ENCODE data around the gene PDF. TPM values are rescaled to one million over a fixed set of nuclear protein-coding genes. Genes with fewer than 3 reads are reported as not detected.
A peak's percentile ranks its signal among the peaks of the same experiment; 100 is the strongest.

The PDF gene
- total RNA-seq, 1 donor from 2014 or later: 15.3 TPM

GRCh38 chr16:69344171-69344570, 13.8 kb upstream of the PDF start:
- H3K27me3 Mint-ChIP-seq: no peaks in the 10 kb centered on the region
- ATAC-seq (ENCODE audit: low read depth) (no peak), DNase-seq (no peak)
- H3K9me3 Mint-ChIP-seq: no peaks in the 10 kb centered on the region
- no peak overlapping the region for H3K4me3 Mint-ChIP-seq
- no peak for TF ChIP-seq CTCF (IDR thresholded peaks at IDR 0.05)
- POLR2A ChIA-PET: no interaction called here
- peaks cover 50% of the 10 kb centered on the region for H3K36me3 Mint-ChIP-seq (ENCODE audit: low read depth)
- CTCF ChIA-PET: interaction anchor here (1.2 kb wide), 1 partner anchor 35 kb away, joined by 3 read pairs; no protein-coding TSS in a partner anchor
- H3K27ac Mint-ChIP-seq: no peak overlapping the region
- intact Hi-C loops (cut with micrococcal nuclease): no loop called here
- H3K4me1 Mint-ChIP-seq: peaks cover 32% of the 10 kb centered on the region

- Mint-ChIP-seq H3K4me1 (peaks cover 41% of the 10 kb centered on the region), H3K4me3 (peak overlapping the region; percentile 100), H3K27me3 (no peaks in the 10 kb centered on the region), H3K9me3 (no peaks in the 10 kb centered on the region), H3K27ac (peak overlapping the region; percentile 99), H3K36me3 (ENCODE audit: low read depth) (peaks cover 54% of the 10 kb centered on the region)
- intact Hi-C loops (cut with micrococcal nuclease): no loop called here
- ChIA-PET POLR2A (interaction anchor here (0.5 to 2.8 kb wide), 10 partner anchors 10 to 1850 kb away, joined by 3 to 35 read pairs (median 4); partner anchors contain the start of genes NOB1, PDF and VPS4A), CTCF (no interaction called here)
- ATAC-seq (ENCODE audit: low read depth) (no peak), DNase-seq (no peak)
- TF ChIP-seq CTCF (IDR thresholded peaks at IDR 0.05): no peak
These were observed 9.8 kb upstream of the PDF start for GRCh38 chr16:69340095-69340644.

GRCh38 chr16:69339289-69340094, 9.1 kb upstream of the PDF start, which contains the start of the genes COG8 and NIP7:
COG8 (minus strand) TSS chr16:69339564; CDS start chr16:69339552, 12 bp downstream.
NIP7 (plus strand) TSS chr16:69339772; CDS start chr16:69339830, 58 bp downstream.
- CTCF ChIA-PET: interaction anchor here (1.1 to 1.7 kb wide), 2 partner anchors 10 to 27 kb away, joined by 5 to 6 read pairs; partner anchors contain the start of gene PDF

GRCh38 chr16:69338557-69339288, 8.3 kb upstream of the PDF start:
- Mint-ChIP-seq H3K36me3 (ENCODE audit: low read depth) (peaks cover 64% of the 10 kb centered on the region), H3K27ac (peak overlapping the region; percentile 99), H3K9me3 (no peaks in the 10 kb centered on the region), H3K4me1 (peaks cover 41% of the 10 kb centered on the region), H3K4me3 (peak overlapping the region; percentile 100), H3K27me3 (no peaks in the 10 kb centered on the region)
- intact Hi-C loops (cut with micrococcal nuclease): loop anchor here (1.0 to 2.0 kb wide), 7 partner anchors 8 to 417 kb away; partner anchors contain the start of genes CHTF8, CYB5B, PDF and TERF2
- ATAC-seq (ENCODE audit: low read depth): no peak
- POLR2A ChIA-PET: interaction anchor here (0.6 to 2.8 kb wide), 7 partner anchors 9 to 230 kb away, joined by 3 to 35 read pairs (median 3); partner anchors contain the start of genes CYB5B, PDF and TERF2
- CTCF ChIA-PET: interaction anchor here (1.1 to 1.7 kb wide), 2 partner anchors 9 to 26 kb away, joined by 5 to 6 read pairs; partner anchors contain the start of gene PDF
- TF ChIP-seq CTCF (IDR thresholded peaks at IDR 0.05): no peak
- no peak for DNase-seq

More at GRCh38 chr16:69339289-69340094, 9.1 kb upstream of the PDF start, which contains the start of the genes COG8 and NIP7:
- Mint-ChIP-seq H3K4me1 (peaks cover 39% of the 10 kb centered on the region), H3K27ac (peak within 1 kb of the TSS; percentile 99), H3K4me3 (peak within 1 kb of the TSS; percentile 100), H3K36me3 (ENCODE audit: low read depth) (peaks cover 61% of the 10 kb centered on the region), H3K27me3 (no peaks in the 10 kb centered on the region), H3K9me3 (no peaks in the 10 kb centered on the region)
- peak; percentile 87 for DNase-seq
- POLR2A ChIA-PET: interaction anchor here (0.6 to 2.8 kb wide), 12 partner anchors 8 to 415 kb away, joined by 3 to 35 read pairs (median 4); partner anchors contain the start of genes CYB5B, NOB1, PDF and TERF2
- peak; percentile 91 for ATAC-seq (ENCODE audit: low read depth)
- no peak for TF ChIP-seq CTCF (IDR thresholded peaks at IDR 0.05)
- intact Hi-C loops (cut with micrococcal nuclease): loop anchor here (1.0 to 2.0 kb wide), 7 partner anchors 9 to 416 kb away; partner anchors contain the start of genes CHTF8, CYB5B, PDF and TERF2

Measured in activated B cell treated with CpG ODN at 0.5 μM for 24 hours (primary cell).